Stimulated activated CD8-positive, alpha-beta memory T cell treated with anti-CD3 and anti-CD28 coated beads, Interleukin-4, amount 100 ng/mL, for 24 hours (primary cell): ENCODE data around the gene PLOD3.
A peak's percentile ranks its signal among the peaks of the same experiment; 100 is the strongest.

Experiments
- DNase-seq: peaks from one replicate; pipeline ENCODE4 v3.0.0-alpha.2; 2020; ENCODE audit warnings: low read depth

PLOD3 gene

GRCh38 chr7:101180130-101180755 lies 37.1 kb downstream of the PLOD3 start, which contains the start of gene NAT16:
Gene NAT16, minus strand, starts transcription at chr7:101180293. Its CDS starts 5,486 bp downstream, at chr7:101174807.
- DNase-seq, result no peak

GRCh38 chr7:101179713-101180112 lies 37.7 kb downstream of the PLOD3 start:
- no peak for DNase-seq

GRCh38 chr7:101179117-101179516 lies 38.3 kb downstream of the PLOD3 start:
- DNase-seq, result no peak

- DNase-seq, result no peak
These were observed 39.7 kb downstream of the PLOD3 start for GRCh38 chr7:101177644-101178043.

- no peak for DNase-seq
These were observed 41.7 kb downstream of the PLOD3 start for GRCh38 chr7:101175664-101176063.

- DNase-seq, result no peak
These were observed 43.0 kb downstream of the PLOD3 start for GRCh38 chr7:101174322-101174854.

GRCh38 chr7:101173752-101174244 lies 43.6 kb downstream of the PLOD3 start:
- no peak for DNase-seq

GRCh38 chr7:101172854-101173751 lies 44.3 kb downstream of the PLOD3 start:
- no peak for DNase-seq

GRCh38 chr7:101172005-101172853 lies 45.2 kb downstream of the PLOD3 start:
- no peak for DNase-seq

GRCh38 chr7:101171442-101171837 lies 45.9 kb downstream of the PLOD3 start:
- no peak for DNase-seq

- no peak for DNase-seq
These were observed 46.6 kb downstream of the PLOD3 start for GRCh38 chr7:101170617-101171441.

- DNase-seq, result peak; percentile 66
These were observed 47.4 kb downstream of the PLOD3 start for GRCh38 chr7:101169838-101170551.

- no peak for DNase-seq
These were observed 48.1 kb downstream of the PLOD3 start for GRCh38 chr7:101169110-101169837.

- no peak for DNase-seq
These were observed 48.9 kb downstream of the PLOD3 start for GRCh38 chr7:101168412-101169049.

GRCh38 chr7:101167645-101168411 lies 49.6 kb downstream of the PLOD3 start:
- no peak for DNase-seq

GRCh38 chr7:101166909-101167644 lies 50.3 kb downstream of the PLOD3 start:
- no peak for DNase-seq

GRCh38 chr7:101166648-101166908 lies 50.8 kb downstream of the PLOD3 start:
- no peak for DNase-seq
